Bladder microvascular endothelial cell (primary cell): ENCODE measurements around the gene S1PR1. TPM values are rescaled to one million over a fixed set of nuclear protein-coding genes. Genes with fewer than 3 reads are reported as not detected.

Source experiments
- total RNA-seq: library from RNA; depleted of rRNA; stranded (reverse); fragments of >200 nt; gene quantifications from 2 replicates; pipeline ENCODE4 v1.2.3, GENCODE V29; 2014

The S1PR1 gene
- 169 and 257 TPM in 2 replicates for total RNA-seq

GRCh38 chr1:101236516-101237228 is at the start of gene S1PR1:
S1PR1 (plus strand) TSS chr1:101237019; CDS start chr1:101238985, 1,966 bp downstream.

Other genes starting within 250 kb of the S1PR1 start
- 11.2 and 16.0 TPM in 2 replicates for gene DPH5, start 211.2 kb upstream of the S1PR1 start, total RNA-seq